Colonic mucosa (tissue), 4 donors: Measurements from ENCODE around the gene RNASE1. TPM values are rescaled to one million over a fixed set of nuclear protein-coding genes. Genes with fewer than 3 reads are reported as not detected.
"Not testable (repeated sequence)": the region's sequence is repeated elsewhere in the genome, so short reads cannot be mapped to it uniquely, and the experiment has no call there.

Source experiments
- DNase-seq: peaks from one replicate; pipeline ENCODE4 v3.0.0-alpha.2; 2020
- H3K27ac ChIP-seq: fragments of 200-600 bp; one replicate; pipeline ENCODE4 v1.8.0; 2021
- H3K27me3 ChIP-seq: fragments of 200-600 bp; one replicate; pipeline ENCODE4 v1.8.0; 2021
- H3K36me3 ChIP-seq: fragments of 200-600 bp; one replicate; pipeline ENCODE4 v1.8.0; 2021
- H3K4me1 ChIP-seq: fragments of 200-600 bp; one replicate; pipeline ENCODE4 v1.8.0; 2021; ENCODE audit warnings: mild to moderate bottlenecking
- H3K4me3 ChIP-seq: fragments of 200-600 bp; one replicate; pipeline ENCODE4 v1.8.0; 2021
- H3K9ac ChIP-seq, 2 donors: one replicate each; pipeline ENCODE4 v1.7.0; 2013; ENCODE audit warnings: control low read depth in 2 of 2, low read depth in 2 of 2, low read length in 2 of 2
- H3K9me3 ChIP-seq: fragments of 200-600 bp; one replicate; pipeline ENCODE4 v1.8.0; 2021
- CTCF ChIP-seq: fragments of 200-600 bp; IDR thresholded peaks from one replicate; pipeline ENCODE4 v1.8.0; 2022; ENCODE audit warnings: antibody characterized with exemption, mild to moderate bottlenecking
- intact Hi-C: fragments of 100-400 bp; cut with DNase I; formaldehyde crosslinking; loops from one replicate; pipeline ENCODE4 v1.14.1; 2022
- total RNA-seq, 2 donors: library from RNA; stranded (reverse); fragmentation: NEBNext Ultra II Directional in 1 of 2; extraction: Animal tissue kit (Norgen Biotek cat#: 25700) in 1 of 2; gene quantifications; one replicate each; pipeline ENCODE4 v1.2.1, GENCODE V29; 2021
- donor health status: healthy.
- donor health status: DM: no; HTN: no; CAD: no.
- donor health status: DM: no; HTN: no; CAD: no.

Gene RNASE1
- total RNA-seq, 2 donors from 2014 or later, result 189 to 244 TPM

GRCh38 chr14:20837831-20838230, 35.2 kb upstream of the RNASE1 start:
- DNase-seq, result no peak
- intact Hi-C loops, result no loop called here
- Histone ChIP-seq H3K4me3 (no peak overlapping the region), H3K4me1 (no peaks in the 10 kb centered on the region), H3K36me3 (no peaks in the 10 kb centered on the region), H3K27ac (no peak overlapping the region), H3K9ac (no peak overlapping the region), H3K27me3 (no peaks in the 10 kb centered on the region), H3K9me3 (no peaks in the 10 kb centered on the region)
- no peak for TF ChIP-seq CTCF

GRCh38 chr14:20836668-20837338, 34.2 kb upstream of the RNASE1 start:
- Histone ChIP-seq H3K27ac (no peak overlapping the region), H3K4me1 (no peaks in the 10 kb centered on the region), H3K9ac (no peak overlapping the region), H3K4me3 (no peak overlapping the region), H3K36me3 (no peaks in the 10 kb centered on the region), H3K27me3 (no peaks in the 10 kb centered on the region), H3K9me3 (no peaks in the 10 kb centered on the region)
- no peak for TF ChIP-seq CTCF
- no peak for DNase-seq
- intact Hi-C loops, result no loop called here

- no peak for DNase-seq
- no peaks in the 10 kb centered on the region for H3K9me3 ChIP-seq
- no peaks in the 10 kb centered on the region for H3K36me3 ChIP-seq
- no peaks in the 10 kb centered on the region for H3K27me3 ChIP-seq
- no peak for TF ChIP-seq CTCF
- no peak overlapping the region for H3K4me3 ChIP-seq
- intact Hi-C loops, result no loop called here
- no peak overlapping the region for H3K9ac ChIP-seq
- H3K27ac ChIP-seq, result no peak overlapping the region
- no peaks in the 10 kb centered on the region for H3K4me1 ChIP-seq
Measured at GRCh38 chr14:20834899-20835298, 32.3 kb upstream of the RNASE1 start.

GRCh38 chr14:20830831-20831230, 28.2 kb upstream of the RNASE1 start:
- no peaks in the 10 kb centered on the region for H3K27me3 ChIP-seq
- no peaks in the 10 kb centered on the region for H3K4me1 ChIP-seq
- no peak for DNase-seq
- no peak overlapping the region for H3K4me3 ChIP-seq
- no peak for TF ChIP-seq CTCF
- no peaks in the 10 kb centered on the region for H3K9me3 ChIP-seq
- H3K9ac ChIP-seq, result no peak overlapping the region
- no peaks in the 10 kb centered on the region for H3K36me3 ChIP-seq
- no peak overlapping the region for H3K27ac ChIP-seq
- intact Hi-C loops, result no loop called here

- H3K27me3 ChIP-seq, H3K4me1 ChIP-seq, intact Hi-C loops, H3K36me3 ChIP-seq, H3K9ac ChIP-seq, DNase-seq, H3K9me3 ChIP-seq, H3K27ac ChIP-seq, H3K4me3 ChIP-seq: not testable (repeated sequence)
Measured at GRCh38 chr14:20828024-20828694, 25.5 kb upstream of the RNASE1 start.

GRCh38 chr14:20827326-20827725, 24.7 kb upstream of the RNASE1 start:
- DNase-seq, result no peak
- H3K4me3 ChIP-seq, result no peak overlapping the region
- H3K36me3 ChIP-seq, result no peaks in the 10 kb centered on the region
- H3K27me3 ChIP-seq, result no peaks in the 10 kb centered on the region
- no peak overlapping the region for H3K9ac ChIP-seq
- intact Hi-C loops, result no loop called here
- H3K9me3 ChIP-seq, result no peaks in the 10 kb centered on the region
- no peaks in the 10 kb centered on the region for H3K4me1 ChIP-seq
- no peak overlapping the region for H3K27ac ChIP-seq
- TF ChIP-seq CTCF, result no peak

GRCh38 chr14:20826666-20827065, 24.0 kb upstream of the RNASE1 start:
- H3K9ac ChIP-seq, H3K27me3 ChIP-seq, H3K4me1 ChIP-seq, DNase-seq, H3K9me3 ChIP-seq, H3K36me3 ChIP-seq, H3K4me3 ChIP-seq, H3K27ac ChIP-seq, intact Hi-C loops: not testable (repeated sequence)
